ENCODE measurements around the gene EBF4. TPM values are rescaled to one million over a fixed set of nuclear protein-coding genes. Genes with fewer than 3 reads are reported as not detected.
A peak's percentile ranks its signal among the peaks of the same experiment; 100 is the strongest.
"Not testable (repeated sequence)": the region's sequence is repeated elsewhere in the genome, so short reads cannot be mapped to it uniquely, and the experiment has no call there.

Gene EBF4
- total RNA-seq, 1 donor from 2014 or later = 19.2 TPM

- intact Hi-C loops (cut with DNase I) = loop anchor here (10.0 kb wide), 1 partner anchor 179 kb away; the partner anchor contains the start of gene PTPRA
- peak in 1 of 2 donors; percentile 53 for DNase-seq (ENCODE audit: low spot score in 2 of 2)
Measured at GRCh38 chr20:2695206-2695983, 2.8 kb downstream of the EBF4 start.

GRCh38 chr20:2695984-2696525, 3.5 kb downstream of the EBF4 start:
- H3K27ac ChIP-seq, H3K36me3 ChIP-seq, H3K27me3 ChIP-seq, H3K9me3 ChIP-seq, H3K4me3 ChIP-seq, H3K4me1 ChIP-seq: not testable (repeated sequence)
- peak in 1 of 2 donors; percentile 33 for DNase-seq (ENCODE audit: low spot score in 2 of 2)
- intact Hi-C loops (cut with DNase I) = loop anchor here (10.0 kb wide), 1 partner anchor 179 kb away; the partner anchor contains the start of gene PTPRA

More at GRCh38 chr20:2695206-2695983, 2.8 kb downstream of the EBF4 start:
- no peak for TF ChIP-seq CTCF (IDR thresholded peaks at IDR 0.05)
- Histone ChIP-seq H3K27ac (no peak overlapping the region), H3K4me3 (no peak overlapping the region), H3K4me1 (peaks cover 2 to 7% of the 10 kb centered on the region in 2 donors), H3K9me3 (no peaks in the 10 kb centered on the region), H3K27me3 (peaks cover 6% of the 10 kb centered on the region), H3K36me3 (no peaks in the 10 kb centered on the region)

GRCh38 chr20:2696646-2697045, 4.1 kb downstream of the EBF4 start:
- H3K27ac ChIP-seq = no peak overlapping the region
- no peak for TF ChIP-seq CTCF (IDR thresholded peaks at IDR 0.05)
- peaks cover 2 to 7% of the 10 kb centered on the region in 2 donors for H3K4me1 ChIP-seq
- no peaks in the 10 kb centered on the region for H3K36me3 ChIP-seq
- intact Hi-C loops (cut with DNase I) = loop anchor here (10.0 kb wide), 1 partner anchor 178 kb away; the partner anchor contains the start of gene PTPRA
- H3K9me3 ChIP-seq = no peaks in the 10 kb centered on the region
- no peak overlapping the region for H3K4me3 ChIP-seq
- peak in 1 of 2 donors; percentile 41 for DNase-seq (ENCODE audit: low spot score in 2 of 2)
- H3K27me3 ChIP-seq = peaks cover 6% of the 10 kb centered on the region

GRCh38 chr20:2697768-2698167, 5.2 kb downstream of the EBF4 start:
- Histone ChIP-seq H3K4me1 (peaks cover 2 to 7% of the 10 kb centered on the region in 2 donors), H3K27me3 (peaks cover 6% of the 10 kb centered on the region), H3K36me3 (no peaks in the 10 kb centered on the region), H3K27ac (no peak overlapping the region), H3K9me3 (no peaks in the 10 kb centered on the region), H3K4me3 (no peak overlapping the region)
- intact Hi-C loops (cut with DNase I) = loop anchor here (10.0 kb wide), 1 partner anchor 177 kb away; the partner anchor contains the start of gene PTPRA
- DNase-seq (ENCODE audit: low spot score in 2 of 2) = no peak
- no peak for TF ChIP-seq CTCF (IDR thresholded peaks at IDR 0.05)

- H3K9me3 ChIP-seq = no peaks in the 10 kb centered on the region
- peaks cover 6% of the 10 kb centered on the region for H3K27me3 ChIP-seq
- no peak for TF ChIP-seq CTCF (IDR thresholded peaks at IDR 0.05)
- no peaks in the 10 kb centered on the region for H3K36me3 ChIP-seq
- H3K4me3 ChIP-seq = no peak overlapping the region
- H3K27ac ChIP-seq = no peak overlapping the region
- peak in 1 of 2 donors; percentile 51 for DNase-seq (ENCODE audit: low spot score in 2 of 2)
- intact Hi-C loops (cut with DNase I) = loop anchor here (10.0 kb wide), 1 partner anchor 176 kb away; the partner anchor contains the start of gene PTPRA
- peaks cover 2 to 7% of the 10 kb centered on the region in 2 donors for H3K4me1 ChIP-seq
Measured at GRCh38 chr20:2698186-2698817, 5.7 kb downstream of the EBF4 start.

Measured in ascending aorta (tissue), 2 donors.